HEK293 (cell line): Measurements from ENCODE around the gene FNDC11.

ENCODE experiments used
- ATF2 ChIP-seq: fragments of 450-650 bp; formaldehyde crosslinking; IDR thresholded peaks from 2 replicates; pipeline ENCODE4 v1.5.1; 2016; ENCODE audit warnings: missing biosample characterization, missing genetic modification characterization, low read depth
- KLF1 ChIP-seq: fragments of 450-650 bp; formaldehyde crosslinking; IDR thresholded peaks from 2 replicates; pipeline ENCODE4 v1.5.1; 2016; ENCODE audit warnings: missing biosample characterization, missing genetic modification characterization
- KLF8 ChIP-seq: fragments of 450-650 bp; formaldehyde crosslinking; IDR thresholded peaks from 2 replicates; pipeline ENCODE4 v1.5.1; 2016; ENCODE audit warnings: missing biosample characterization, missing genetic modification characterization
- MEIS1 ChIP-seq: sonication (generic); formaldehyde crosslinking; IDR thresholded peaks from 2 replicates; pipeline ENCODE4 v1.8.1; 2022; ENCODE audit warnings: missing genetic modification reagents, mild to moderate bottlenecking, borderline replicate concordance
- MYNN ChIP-seq: fragments of 450-650 bp; formaldehyde crosslinking; IDR thresholded peaks from 2 replicates; pipeline ENCODE4 v1.5.1; 2016; ENCODE audit warnings: missing biosample characterization, missing genetic modification characterization, borderline replicate concordance
- OVOL3 ChIP-seq: fragments of 450-650 bp; formaldehyde crosslinking; IDR thresholded peaks from 2 replicates; pipeline ENCODE4 v1.5.1; 2016; ENCODE audit warnings: missing biosample characterization, missing genetic modification characterization
- RBAK ChIP-seq: fragments of 450-650 bp; formaldehyde crosslinking; IDR thresholded peaks from 2 replicates; pipeline ENCODE4 v1.5.1; 2016; ENCODE audit warnings: missing biosample characterization, missing genetic modification characterization
- SCRT2 ChIP-seq: fragments of 450-650 bp; formaldehyde crosslinking; IDR thresholded peaks from 2 replicates; pipeline ENCODE4 v1.5.1; 2016; ENCODE audit warnings: missing biosample characterization, missing genetic modification characterization
- SETDB1 ChIP-seq: IDR thresholded peaks from one replicate; pipeline ENCODE4 v1.6.1; 2017; ENCODE audit warnings: mild to moderate bottlenecking, low read length, moderate library complexity, mixed read lengths; ENCODE audit not compliant: insufficient read length
- TRIM28 ChIP-seq: IDR thresholded peaks from 2 replicates; pipeline ENCODE4 v1.6.1; 2011; ENCODE audit warnings: low read length, control low read depth, borderline replicate concordance
- WT1 ChIP-seq: fragments of 450-650 bp; formaldehyde crosslinking; IDR thresholded peaks from 2 replicates; pipeline ENCODE4 v1.5.1; 2016; ENCODE audit warnings: missing biosample characterization, missing genetic modification characterization
- YY2 ChIP-seq: fragments of 450-650 bp; formaldehyde crosslinking; IDR thresholded peaks from 2 replicates; pipeline ENCODE4 v1.5.1; 2016; ENCODE audit warnings: missing biosample characterization, missing genetic modification characterization
- ZBTB1 ChIP-seq: fragments of 450-650 bp; formaldehyde crosslinking; IDR thresholded peaks from 2 replicates; pipeline ENCODE4 v1.5.1; 2016; ENCODE audit warnings: missing biosample characterization, missing genetic modification characterization
- ZBTB48 ChIP-seq: fragments of 450-650 bp; formaldehyde crosslinking; IDR thresholded peaks from 2 replicates; pipeline ENCODE4 v1.5.1; 2016; ENCODE audit warnings: missing biosample characterization, missing genetic modification characterization
- ZBTB6 ChIP-seq: fragments of 450-650 bp; formaldehyde crosslinking; IDR thresholded peaks from 2 replicates; pipeline ENCODE4 v1.5.1; 2017; ENCODE audit warnings: missing biosample characterization, missing genetic modification characterization
- ZBTB8A ChIP-seq: fragments of 450-650 bp; formaldehyde crosslinking; IDR thresholded peaks from 2 replicates; pipeline ENCODE4 v1.5.1; 2016; ENCODE audit warnings: missing biosample characterization, missing genetic modification characterization
- ZFP37 ChIP-seq: fragments of 450-650 bp; formaldehyde crosslinking; IDR thresholded peaks from 2 replicates; pipeline ENCODE4 v1.5.1; 2016; ENCODE audit warnings: missing biosample characterization, missing genetic modification characterization
- ZNF132 ChIP-seq: fragments of 450-650 bp; formaldehyde crosslinking; IDR thresholded peaks from 2 replicates; pipeline ENCODE4 v1.5.1; 2017; ENCODE audit warnings: missing biosample characterization, missing genetic modification characterization, borderline replicate concordance
- ZNF174 ChIP-seq: fragments of 450-650 bp; formaldehyde crosslinking; IDR thresholded peaks from 2 replicates; pipeline ENCODE4 v1.5.0; 2017; ENCODE audit warnings: missing biosample characterization, mild to moderate bottlenecking, missing genetic modification characterization
- ZNF223 ChIP-seq: fragments of 450-650 bp; formaldehyde crosslinking; IDR thresholded peaks from 2 replicates; pipeline ENCODE4 v1.5.1; 2016; ENCODE audit warnings: missing biosample characterization, missing genetic modification characterization
- ZNF292 ChIP-seq: fragments of 450-650 bp; formaldehyde crosslinking; IDR thresholded peaks from 2 replicates; pipeline ENCODE4 v1.5.1; 2016; ENCODE audit warnings: low read depth, missing biosample characterization, missing genetic modification characterization, borderline replicate concordance
- ZNF335 ChIP-seq: fragments of 450-650 bp; formaldehyde crosslinking; conservative IDR thresholded peaks from 2 replicates; pipeline ENCODE4 v1.5.1; 2016; ENCODE audit warnings: missing biosample characterization, missing genetic modification characterization
- ZNF350 ChIP-seq: fragments of 450-650 bp; formaldehyde crosslinking; IDR thresholded peaks from 2 replicates; pipeline ENCODE4 v1.5.0; 2017; ENCODE audit warnings: missing biosample characterization, mild to moderate bottlenecking, missing genetic modification characterization
- ZNF354C ChIP-seq: fragments of 450-650 bp; formaldehyde crosslinking; IDR thresholded peaks from 2 replicates; pipeline ENCODE4 v1.5.1; 2016; ENCODE audit warnings: missing biosample characterization, missing genetic modification characterization, low read depth, borderline replicate concordance
- ZNF391 ChIP-seq: fragments of 450-650 bp; formaldehyde crosslinking; IDR thresholded peaks from 2 replicates; pipeline ENCODE4 v1.5.1; 2016; ENCODE audit warnings: low read depth, missing biosample characterization, missing genetic modification characterization, borderline replicate concordance
- ZNF426 ChIP-seq: fragments of 450-650 bp; formaldehyde crosslinking; IDR thresholded peaks from 2 replicates; pipeline ENCODE4 v1.5.1; 2017; ENCODE audit warnings: missing biosample characterization, missing genetic modification characterization, mild to moderate bottlenecking, inconsistent platforms, moderate library complexity
- ZNF433 ChIP-seq: fragments of 450-650 bp; formaldehyde crosslinking; IDR thresholded peaks from 2 replicates; pipeline ENCODE4 v1.5.1; 2016; ENCODE audit warnings: missing biosample characterization, missing genetic modification characterization, low read depth
- ZNF473 ChIP-seq: fragments of 450-650 bp; formaldehyde crosslinking; IDR thresholded peaks from 2 replicates; pipeline ENCODE4 v1.5.1; 2017; ENCODE audit warnings: missing biosample characterization, missing genetic modification characterization
- ZNF48 ChIP-seq: fragments of 450-650 bp; formaldehyde crosslinking; IDR thresholded peaks from 2 replicates; pipeline ENCODE4 v1.5.1; 2016; ENCODE audit warnings: missing biosample characterization, missing genetic modification characterization
- ZNF521 ChIP-seq: fragments of 450-650 bp; formaldehyde crosslinking; IDR thresholded peaks from 2 replicates; pipeline ENCODE4 v1.5.1; 2017; ENCODE audit warnings: missing biosample characterization, mild to moderate bottlenecking, missing genetic modification characterization
- ZNF621 ChIP-seq: fragments of 450-650 bp; formaldehyde crosslinking; IDR thresholded peaks from 2 replicates; pipeline ENCODE4 v1.5.1; 2017; ENCODE audit warnings: missing biosample characterization, missing genetic modification characterization
- ZNF639 ChIP-seq: fragments of 450-650 bp; formaldehyde crosslinking; IDR thresholded peaks from 2 replicates; pipeline ENCODE4 v1.5.1; 2016; ENCODE audit warnings: missing biosample characterization, missing genetic modification characterization
- ZNF664 ChIP-seq: fragments of 450-650 bp; formaldehyde crosslinking; IDR thresholded peaks from 2 replicates; pipeline ENCODE4 v1.5.1; 2016; ENCODE audit warnings: missing biosample characterization, missing genetic modification characterization
- ZNF692 ChIP-seq: fragments of 450-650 bp; formaldehyde crosslinking; IDR thresholded peaks from 2 replicates; pipeline ENCODE4 v1.5.1; 2016; ENCODE audit warnings: missing biosample characterization, missing genetic modification characterization
- ZNF704 ChIP-seq: fragments of 450-650 bp; formaldehyde crosslinking; IDR thresholded peaks from 2 replicates; pipeline ENCODE4 v1.5.1; 2016; ENCODE audit warnings: missing biosample characterization, missing genetic modification characterization
- ZNF791 ChIP-seq: fragments of 450-650 bp; formaldehyde crosslinking; IDR thresholded peaks from 2 replicates; pipeline ENCODE4 v1.5.1; 2016; ENCODE audit warnings: missing biosample characterization, missing genetic modification characterization

FNDC11 gene

GRCh38 chr20:63537525-63538203 lies 16.3 kb upstream of the FNDC11 start (continued):
- no peak for TF ChIP-seq ZNF704 (tag by site-specific recombination)
- TF ChIP-seq ZNF350 = no peak
- TF ChIP-seq ZNF639 (tag by site-specific recombination) = peak; percentile 71; the same call in 1 of the 2 replicates
- TF ChIP-seq ZBTB6 (tag by site-specific recombination) = no peak
- no peak for TF ChIP-seq ZNF433 (tag by site-specific recombination)
- no peak for TF ChIP-seq ZNF426 (tag by site-specific recombination)
- TF ChIP-seq TRIM28 = no peak
- no peak for TF ChIP-seq ZNF473
- no peak for TF ChIP-seq ZBTB1 (tag by site-specific recombination)
- TF ChIP-seq WT1 (tag by site-specific recombination) = peak; percentile 54
- TF ChIP-seq ZFP37 (tag by site-specific recombination) = peak; percentile 56; the same call in 1 of the 2 replicates
- TF ChIP-seq ZNF292 (tag by site-specific recombination) = no peak
- TF ChIP-seq ZNF132 (tag by site-specific recombination) = no peak
- no peak for TF ChIP-seq ZNF48 (tag by site-specific recombination)
- peak; percentile 81 for TF ChIP-seq ZNF692 (tag by site-specific recombination)
- no peak for TF ChIP-seq MEIS1
- TF ChIP-seq KLF1 (tag by site-specific recombination) = peak; percentile 60
- TF ChIP-seq OVOL3 (tag by site-specific recombination) = no peak
- no peak for TF ChIP-seq MYNN
- peak; percentile 99 for TF ChIP-seq SCRT2 (tag by site-specific recombination)
- TF ChIP-seq ZNF791 (tag by site-specific recombination) = no peak
- TF ChIP-seq ZNF354C (tag by site-specific recombination) = no peak
- TF ChIP-seq ZNF174 (tag by site-specific recombination) = no peak
- TF ChIP-seq YY2 (tag by site-specific recombination) = peak; percentile 56; the same call in 1 of the 2 replicates
- TF ChIP-seq SETDB1 = no peak
- TF ChIP-seq ZNF391 (tag by site-specific recombination) = peak; percentile 89
- no peak for TF ChIP-seq ATF2 (tag by site-specific recombination)
- TF ChIP-seq ZBTB48 (tag by site-specific recombination) = peak; percentile 84
- peak; percentile 93 for TF ChIP-seq ZBTB8A (tag by site-specific recombination)
- TF ChIP-seq ZNF521 = no peak
- TF ChIP-seq KLF8 (tag by site-specific recombination) = peak; percentile 92
- TF ChIP-seq ZNF335 (tag by site-specific recombination) = peak; percentile 100
- no peak for TF ChIP-seq ZNF621 (tag by site-specific recombination)
- no peak for TF ChIP-seq ZNF223 (tag by site-specific recombination)
- no peak for TF ChIP-seq ZNF664 (tag by site-specific recombination)
- no peak for TF ChIP-seq RBAK (tag by site-specific recombination)
